ENCODE measurements around the gene RGPD4. TPM values are rescaled to one million over a fixed set of nuclear protein-coding genes. Genes with fewer than 3 reads are reported as not detected.
A peak's percentile ranks its signal among the peaks of the same experiment; 100 is the strongest.
"Not testable (repeated sequence)": the region's sequence is repeated elsewhere in the genome, so short reads cannot be mapped to it uniquely, and the experiment has no call there.

The RGPD4 gene
- total RNA-seq (2014; rRNA removed; shearing (Covaris generic)) = not detected in 2 replicates
- not detected in 2 replicates for polyA plus RNA-seq (2015; cell fraction: cytosol; rRNA removed)
- not detected in 2 replicates for polyA plus RNA-seq (2015; cell fraction: nucleus; rRNA removed)

DNA sequence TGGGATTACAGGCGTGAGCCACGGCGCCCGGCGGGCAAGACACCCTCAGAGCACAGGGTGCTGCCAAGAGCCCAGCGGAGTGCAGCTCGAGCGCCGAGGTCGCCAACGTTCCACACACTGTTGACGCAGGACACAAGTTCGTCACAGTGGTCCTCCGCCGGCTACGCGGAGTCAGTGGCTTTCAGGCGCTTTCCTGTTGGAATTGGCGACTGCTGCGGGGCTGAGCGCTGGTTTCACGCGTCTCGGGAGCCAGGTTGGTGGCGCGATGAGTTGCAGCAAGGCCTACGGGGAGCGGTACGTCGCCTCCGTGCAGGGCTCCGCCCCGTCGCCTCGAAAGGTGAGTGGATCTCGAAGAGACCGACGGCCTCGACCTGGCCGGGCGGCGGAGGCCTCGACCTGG is at the start of gene RGPD4:
RGPD4 (plus strand) TSS at position 144 of the 400 bp plus-strand sequence; CDS start at position 266, 122 bp downstream.
- not testable (repeated sequence) for DNase-seq (ENCODE audit: low read depth)

DNA sequence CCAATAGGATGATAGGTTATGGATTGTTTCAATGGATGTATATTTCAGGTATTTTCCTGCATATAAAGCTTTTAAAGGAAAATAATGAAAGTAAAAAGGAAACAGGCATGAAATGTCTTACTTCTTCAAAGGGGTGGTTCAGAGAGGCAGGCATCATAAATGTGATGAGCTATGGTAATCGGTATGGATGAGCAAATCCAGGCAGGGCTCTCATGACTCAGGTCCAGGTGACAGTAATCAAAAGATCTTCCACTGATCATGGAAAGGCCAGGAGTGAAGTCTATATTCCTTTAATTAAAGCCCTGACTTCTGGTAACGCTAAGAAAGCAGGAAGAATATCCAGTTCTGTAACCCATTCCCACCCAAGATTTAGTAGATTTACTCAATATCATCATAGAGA is 48.7 kb upstream of the RGPD4 start:
- no peak for DNase-seq (ENCODE audit: low read depth)

DNA sequence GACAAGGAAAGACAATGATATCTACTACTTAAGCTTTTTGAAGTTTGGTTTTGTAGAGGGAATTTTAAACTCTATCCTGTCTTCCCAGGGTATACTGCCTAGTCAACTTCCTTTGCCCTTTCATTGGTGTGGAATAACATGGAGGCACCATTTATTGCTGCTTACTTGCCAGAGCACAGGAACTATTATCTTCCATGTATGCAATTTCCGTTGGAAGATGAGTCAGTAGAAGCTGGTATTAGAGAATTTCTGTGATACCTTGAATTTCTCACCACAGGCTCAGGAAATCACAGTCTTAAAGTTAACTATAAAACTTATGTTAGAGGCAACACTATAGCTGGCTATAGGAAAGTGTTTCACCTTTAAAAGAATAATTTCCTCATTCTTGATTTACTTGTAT is 40.9 kb upstream of the RGPD4 start:
- DNase-seq (ENCODE audit: low read depth) = peak; percentile 67

DNA sequence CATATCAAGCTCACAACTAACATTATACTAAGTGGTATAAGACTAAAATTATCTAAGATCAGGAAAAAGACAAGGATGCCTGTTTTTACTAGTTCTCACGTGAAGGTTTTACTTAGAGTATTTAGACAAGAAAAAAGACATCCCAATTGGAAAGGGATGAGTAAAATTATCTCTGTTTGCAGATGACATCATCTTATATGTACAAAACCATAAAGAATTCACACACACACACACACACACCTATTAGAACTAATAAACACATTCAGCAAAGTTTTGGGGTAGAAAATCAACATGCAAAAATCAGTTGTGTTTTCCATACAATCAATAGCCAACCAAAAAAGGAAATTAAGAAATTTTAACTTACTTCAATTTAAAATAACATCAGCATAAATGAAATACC is 35.9 kb upstream of the RGPD4 start:
- DNase-seq (ENCODE audit: low read depth) = no peak

DNA sequence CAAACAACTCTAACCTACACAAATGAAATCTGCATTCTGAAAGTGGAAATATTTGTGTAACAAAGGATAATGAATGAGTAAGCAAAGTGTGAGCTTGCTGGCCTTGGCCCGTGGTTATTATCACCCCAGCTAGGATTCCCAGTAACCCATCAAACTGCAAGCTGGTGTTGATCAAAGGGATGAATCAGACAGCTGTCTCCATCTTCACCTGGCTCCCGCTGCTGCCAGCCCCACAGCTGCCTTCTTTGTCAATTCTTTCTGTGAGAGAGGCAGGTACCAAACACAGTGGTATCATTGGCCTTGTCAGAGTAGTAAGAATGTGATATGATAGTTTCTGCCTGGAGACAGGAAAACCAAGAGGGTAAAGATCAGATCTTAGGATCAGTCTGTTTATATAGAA is 25.2 kb upstream of the RGPD4 start:
- DNase-seq (ENCODE audit: low read depth) = no peak

DNA sequence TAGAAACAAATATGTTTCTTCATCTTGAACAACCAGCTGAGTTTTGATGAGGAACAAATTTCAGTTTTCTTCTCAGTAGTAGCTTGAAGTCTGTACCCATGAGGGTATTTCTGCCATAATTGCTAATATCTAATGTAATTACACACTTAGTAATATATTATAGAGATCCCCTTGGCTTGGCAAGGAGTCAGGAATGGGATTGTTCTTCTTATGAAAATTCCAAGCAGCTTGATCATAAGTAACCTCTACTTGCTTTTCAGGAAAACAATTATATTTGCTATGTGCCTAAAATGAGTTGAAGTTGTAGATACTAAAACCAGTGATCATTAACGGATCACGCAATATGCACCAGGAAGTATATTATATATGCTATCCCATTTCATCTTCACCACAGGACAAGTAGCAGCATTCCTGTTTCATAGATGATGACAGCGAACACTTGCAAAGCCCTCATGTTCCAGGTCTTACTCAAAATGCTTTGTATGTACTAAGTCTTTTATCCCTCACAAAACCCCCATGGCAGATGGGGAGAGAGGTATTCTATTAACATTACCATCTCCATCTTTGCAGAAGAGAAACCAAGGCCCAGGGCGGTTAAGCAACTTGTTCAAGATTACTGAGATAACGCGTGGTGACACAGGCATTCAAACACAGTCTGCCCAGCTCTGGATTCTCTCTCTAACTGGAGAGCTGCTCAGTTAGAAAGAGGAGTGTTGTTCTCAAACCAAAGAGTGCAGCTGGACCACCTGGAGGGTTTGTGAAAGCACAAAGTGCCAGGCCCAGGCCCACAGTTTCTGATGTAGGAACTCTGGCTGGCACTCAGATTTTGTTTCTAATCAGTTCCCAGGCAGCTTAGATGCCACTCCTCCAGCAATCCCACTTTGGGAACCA is 21.8 kb upstream of the RGPD4 start:
- no peak for DNase-seq (ENCODE audit: low read depth)

DNA sequence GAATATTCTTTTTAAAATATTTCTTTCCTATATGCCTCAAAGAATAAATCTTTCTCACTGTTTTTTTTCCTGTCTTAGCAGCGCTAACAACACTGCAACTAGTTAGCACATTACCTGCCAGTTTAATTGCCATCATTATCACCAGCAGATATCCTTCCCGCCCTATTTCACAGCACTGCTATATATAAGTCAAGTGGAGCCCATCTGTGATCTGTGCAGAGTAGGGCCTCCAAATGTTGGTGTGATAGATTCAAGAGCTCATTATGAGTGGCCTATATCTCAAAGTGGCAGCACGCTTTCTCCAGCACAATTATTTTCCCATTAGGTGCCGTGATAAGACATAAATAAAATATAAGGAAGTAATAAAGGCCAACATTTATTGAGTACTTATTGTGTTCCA is 19.8 kb upstream of the RGPD4 start:
- no peak for DNase-seq (ENCODE audit: low read depth)

DNA sequence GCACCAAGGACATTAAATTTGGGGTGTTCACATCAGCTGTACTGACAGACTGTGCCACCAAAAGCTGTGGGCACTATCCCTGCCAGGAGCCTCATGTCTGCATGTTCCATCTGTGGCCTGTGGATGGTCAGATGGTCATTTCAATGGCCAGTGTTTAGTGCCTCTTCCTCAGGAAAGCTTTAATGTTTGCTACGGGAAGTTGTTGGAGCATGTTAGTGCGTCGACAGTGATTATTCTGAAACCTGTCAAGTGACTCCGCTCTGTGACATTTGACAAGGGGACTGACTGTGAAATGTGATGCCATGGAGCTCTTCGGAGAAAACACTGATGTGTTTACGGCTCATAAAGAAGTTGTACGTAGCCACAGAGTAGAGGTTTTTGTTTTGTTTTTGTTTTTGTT is 18.7 kb upstream of the RGPD4 start:
- no peak for DNase-seq (ENCODE audit: low read depth)

DNA sequence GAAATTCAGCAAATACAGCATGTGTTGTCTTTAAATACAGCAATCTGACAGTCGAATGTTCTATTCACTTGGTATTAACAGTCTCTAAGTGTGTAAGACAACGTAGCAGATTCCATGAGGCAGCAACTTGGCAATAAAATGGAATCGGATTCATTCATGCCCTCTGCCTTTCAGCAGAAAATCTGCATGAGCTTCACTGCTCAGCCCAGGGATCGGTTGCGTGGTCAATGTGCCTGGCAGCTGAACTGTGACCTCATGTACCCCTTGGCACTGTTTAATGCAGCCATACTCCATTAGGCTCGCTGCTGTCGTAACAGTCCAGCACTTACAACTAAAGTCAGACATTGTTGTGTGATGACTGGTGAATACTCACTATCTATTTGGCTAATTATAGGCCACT is 17.7 kb upstream of the RGPD4 start:
- peak; percentile 2 for DNase-seq (ENCODE audit: low read depth)

DNA sequence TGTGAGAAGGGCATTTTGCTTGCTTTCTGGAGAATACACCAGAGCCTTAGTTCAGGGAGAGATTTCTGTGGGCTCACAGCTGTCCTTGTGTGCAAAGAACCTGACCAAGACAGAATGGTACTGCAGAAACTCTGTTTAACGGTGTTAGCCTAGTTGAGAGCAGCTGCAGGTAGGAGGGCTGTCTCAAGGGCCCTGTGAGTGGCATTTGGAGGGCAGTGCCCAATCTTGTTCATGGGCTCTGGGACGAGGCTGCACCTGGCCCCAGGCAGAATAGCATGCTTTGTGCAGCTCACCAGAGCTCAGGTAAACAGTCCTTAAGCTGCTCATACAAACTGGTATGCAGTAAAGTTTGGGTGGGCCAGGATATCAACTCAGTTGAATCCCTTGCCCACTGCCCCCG is 16.9 kb upstream of the RGPD4 start:
- no peak for DNase-seq (ENCODE audit: low read depth)

DNA sequence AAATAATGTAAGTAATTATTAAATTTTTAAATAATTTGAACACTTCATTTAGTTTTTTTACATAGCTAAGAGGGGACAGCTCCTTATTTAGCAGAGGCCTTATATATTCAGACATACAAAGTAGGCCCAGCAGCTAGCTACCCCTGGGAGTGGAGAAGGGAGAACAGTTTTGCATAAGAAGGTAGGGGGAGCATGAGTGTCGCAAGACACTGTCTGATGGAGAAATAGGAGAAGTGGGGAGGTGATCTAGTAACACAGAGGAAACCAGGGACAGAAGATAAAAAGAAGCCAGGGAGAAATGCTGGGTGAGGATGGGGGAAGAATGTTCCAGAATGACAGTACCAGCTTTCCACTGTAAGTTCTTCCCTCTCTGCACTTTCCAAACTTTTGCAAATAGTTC is 16.0 kb upstream of the RGPD4 start:
- DNase-seq (ENCODE audit: low read depth) = no peak

DNA sequence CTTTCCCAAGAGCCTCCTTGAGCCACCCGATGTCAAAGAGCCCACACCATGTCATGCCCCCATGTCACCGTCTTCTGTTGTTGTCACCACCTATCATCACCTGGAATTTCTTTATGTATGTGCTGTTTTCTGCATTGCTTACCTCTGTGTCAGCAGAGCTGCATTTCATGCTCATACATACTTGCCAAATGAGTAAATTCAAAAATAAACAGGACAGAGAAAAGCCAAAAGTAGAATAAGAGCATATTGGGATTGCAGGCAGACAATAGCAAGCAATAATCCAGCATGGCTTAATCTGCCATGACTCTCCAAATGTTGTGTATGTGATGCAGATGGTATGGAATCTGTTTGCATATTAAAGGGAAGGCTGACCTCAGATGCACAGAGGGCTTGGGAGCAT is 15.3 kb upstream of the RGPD4 start:
- DNase-seq (ENCODE audit: low read depth) = peak; percentile 7

DNA sequence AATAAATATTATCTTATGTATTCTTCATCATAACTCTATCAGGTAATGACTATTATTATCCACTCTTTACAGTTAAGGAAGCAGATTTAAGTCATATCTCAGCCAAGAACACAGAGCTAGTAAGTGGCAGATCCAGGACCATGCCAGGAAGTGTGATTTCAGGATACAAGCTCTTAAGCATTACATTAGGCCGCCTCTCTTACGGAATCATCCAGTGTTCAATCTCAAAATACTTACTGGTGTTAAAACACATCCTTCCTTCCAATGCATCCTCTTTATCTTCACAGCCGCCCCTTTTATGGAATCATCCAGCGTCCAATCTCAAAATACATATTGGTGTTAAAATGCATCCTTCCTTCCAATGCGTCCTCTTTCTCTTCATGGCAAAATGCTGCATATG is 14.7 kb upstream of the RGPD4 start:
- DNase-seq (ENCODE audit: low read depth) = no peak

DNA sequence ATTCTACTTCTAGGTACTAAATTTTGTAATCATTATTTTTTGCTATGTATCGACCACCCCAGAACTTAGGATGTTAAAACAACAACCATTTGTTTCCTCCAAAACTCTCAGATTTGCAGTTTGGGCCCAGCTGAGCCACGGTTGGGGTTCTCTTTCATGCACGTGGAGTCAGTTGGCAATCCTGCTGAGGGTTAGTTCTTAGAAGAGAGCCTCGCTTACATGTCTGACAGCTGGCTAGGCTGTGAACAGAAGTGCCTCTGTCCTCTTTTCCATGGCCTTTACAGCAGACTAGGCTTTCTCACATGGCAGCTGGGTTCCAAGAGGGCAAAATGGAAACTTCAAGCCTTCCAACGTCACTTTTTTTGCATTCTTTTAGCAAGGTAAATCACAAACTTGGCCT is 9.3 kb upstream of the RGPD4 start:
- DNase-seq (ENCODE audit: low read depth) = no peak

DNA sequence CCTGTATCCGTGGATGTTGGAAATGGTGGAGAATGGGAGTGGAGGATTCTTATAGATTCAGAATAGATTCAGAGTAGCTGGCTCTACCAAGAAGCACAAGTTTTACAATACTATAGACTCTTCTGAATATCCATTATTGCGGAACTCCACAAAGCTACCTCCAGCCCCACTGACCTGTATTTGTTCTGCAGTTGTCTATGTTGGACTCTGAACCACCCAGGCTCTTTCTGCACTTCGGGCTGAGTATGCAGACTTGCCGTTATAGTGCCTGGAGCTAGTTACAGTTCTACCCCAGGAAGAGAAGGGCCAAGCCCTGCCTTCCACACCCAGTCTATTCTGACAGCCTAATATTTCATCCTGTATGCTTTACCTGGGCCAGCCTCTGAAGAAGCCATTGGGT is 4.4 kb upstream of the RGPD4 start:
- no peak for DNase-seq (ENCODE audit: low read depth)

DNA sequence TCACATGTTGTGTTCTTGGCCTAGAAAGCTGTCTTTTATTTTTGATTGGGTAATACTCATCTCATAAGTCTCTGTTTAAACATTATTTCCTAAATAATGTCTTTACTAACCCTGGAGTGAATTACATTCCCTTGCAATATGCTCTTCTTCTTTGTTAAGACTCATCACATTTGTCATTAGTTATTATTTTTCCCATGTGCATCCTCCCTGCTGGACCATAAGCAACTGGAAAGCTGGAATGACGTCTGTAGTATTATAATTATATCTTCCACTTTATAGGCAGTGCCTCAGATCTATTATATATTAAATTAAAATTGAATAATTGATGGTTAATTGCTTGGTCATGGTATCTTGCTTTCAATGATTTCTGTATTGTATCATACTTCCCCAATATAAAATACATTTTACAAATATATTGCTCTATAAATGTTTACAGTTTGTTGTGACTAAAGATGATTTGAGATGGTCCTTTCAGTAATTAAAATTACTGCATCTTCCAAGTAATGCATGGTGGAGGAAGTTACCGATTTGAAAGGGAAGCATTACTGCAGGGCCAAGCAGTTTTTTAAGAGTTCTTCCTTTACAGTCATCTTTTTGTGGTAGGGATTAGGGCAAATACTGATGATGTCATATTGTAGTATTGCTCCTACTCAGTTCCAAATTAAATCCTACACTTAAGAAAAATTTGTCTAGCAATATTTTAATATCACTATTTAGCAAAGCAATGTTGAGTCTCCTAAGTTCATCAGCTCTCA is 2.1 kb upstream of the RGPD4 start:
- DNase-seq (ENCODE audit: low read depth) = no peak

DNA sequence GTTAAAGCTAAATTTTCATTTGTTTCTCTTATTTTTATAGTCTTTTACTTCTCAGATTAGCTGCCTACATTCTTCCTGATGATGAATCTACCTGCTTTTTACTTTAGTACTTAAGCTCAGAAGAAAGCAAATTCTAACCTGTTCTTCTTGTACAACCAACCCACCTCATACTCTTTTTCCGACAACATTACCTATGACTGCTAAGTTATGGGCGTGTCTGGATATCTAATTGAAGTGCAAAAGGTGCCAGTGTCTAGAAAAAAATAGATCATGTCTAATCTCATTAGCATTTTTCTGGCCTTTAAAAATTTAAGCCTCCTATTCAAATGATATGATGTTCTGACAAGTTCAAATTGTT is 1.5 kb upstream of the RGPD4 start:
- no peak for DNase-seq (ENCODE audit: low read depth)

DNA sequence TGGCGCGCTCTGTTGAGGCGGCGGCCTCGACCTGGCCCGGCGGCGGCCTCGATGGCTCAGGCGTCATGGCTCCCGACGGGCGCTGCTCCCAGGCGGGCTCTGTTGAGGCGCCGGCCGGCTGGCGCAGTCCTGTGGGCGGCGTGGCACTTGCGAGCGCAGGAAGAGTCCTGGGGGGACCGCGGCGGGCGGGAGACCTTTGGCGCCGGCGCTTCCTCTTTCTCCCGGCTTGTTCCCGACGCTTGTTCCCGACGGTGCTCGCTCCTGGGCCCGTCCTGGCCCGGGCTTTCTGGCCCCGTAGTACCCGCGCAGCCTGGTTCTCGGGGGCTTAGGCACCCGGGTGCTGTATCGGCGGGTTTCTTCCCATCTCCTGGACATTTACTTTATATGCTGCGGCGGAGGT is 2.8 kb downstream of the RGPD4 start:
- DNase-seq (ENCODE audit: low read depth) = not testable (repeated sequence)

DNA sequence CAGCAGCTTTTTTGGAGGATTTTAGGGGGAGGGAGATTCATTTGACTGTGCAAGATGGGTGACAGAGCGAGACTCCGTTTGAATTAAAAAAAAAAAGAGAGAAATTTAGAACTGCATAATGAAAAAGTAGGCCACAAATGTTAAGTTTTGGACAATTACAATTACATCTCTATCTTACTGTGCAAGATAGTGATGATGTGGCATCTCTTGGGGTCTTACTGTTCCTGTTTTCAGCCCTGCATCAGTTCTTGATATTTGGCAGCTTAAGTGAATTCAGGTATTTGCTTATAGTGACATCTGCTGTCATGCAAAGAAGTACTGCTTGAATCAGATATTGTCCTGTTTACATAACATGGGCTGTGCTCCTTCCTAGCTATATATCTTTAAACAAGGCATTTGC is 6.5 kb downstream of the RGPD4 start:
- not testable (repeated sequence) for DNase-seq (ENCODE audit: low read depth)

DNA sequence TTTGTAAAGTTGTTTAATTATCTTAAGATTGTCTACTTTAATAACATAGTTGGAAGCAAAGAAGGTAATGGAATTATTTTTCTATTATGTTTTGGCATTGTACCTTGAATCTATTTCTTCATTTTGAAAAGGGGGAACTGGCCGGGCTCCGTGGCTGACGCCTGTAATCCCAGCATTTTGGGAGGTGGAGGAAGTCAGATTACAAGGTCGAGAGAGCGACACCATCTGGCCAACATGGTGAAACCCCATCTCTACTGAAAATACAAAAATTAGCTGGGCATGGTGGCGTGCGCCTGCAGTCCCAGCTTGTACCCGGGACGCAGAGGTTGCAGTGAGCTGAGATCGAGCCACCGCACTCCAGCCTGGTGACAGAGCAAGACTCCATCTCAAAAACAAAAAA is 6.9 kb downstream of the RGPD4 start:
- not testable (repeated sequence) for DNase-seq (ENCODE audit: low read depth)

DNA sequence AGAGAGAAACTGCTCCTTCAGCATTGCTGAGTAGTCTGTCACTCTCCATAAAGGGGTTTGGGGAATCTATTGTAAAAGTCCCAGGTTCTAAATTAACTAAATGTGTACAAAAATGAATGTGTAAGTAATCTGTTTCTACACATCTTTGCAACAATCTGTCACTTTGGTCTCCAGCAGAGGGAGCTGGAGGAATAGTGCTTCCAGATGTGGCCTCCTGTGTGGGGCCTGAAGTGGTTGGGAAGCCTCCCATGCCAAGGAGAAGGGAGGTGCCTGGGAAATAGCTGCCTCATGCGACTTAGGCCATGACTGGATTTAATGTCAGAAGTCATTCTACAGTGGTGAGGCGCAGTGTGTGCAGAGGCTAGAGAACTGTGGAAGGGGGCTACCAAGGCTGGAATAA is 89.4 kb downstream of the RGPD4 start:
- not testable (repeated sequence) for DNase-seq (ENCODE audit: low read depth)

DNA sequence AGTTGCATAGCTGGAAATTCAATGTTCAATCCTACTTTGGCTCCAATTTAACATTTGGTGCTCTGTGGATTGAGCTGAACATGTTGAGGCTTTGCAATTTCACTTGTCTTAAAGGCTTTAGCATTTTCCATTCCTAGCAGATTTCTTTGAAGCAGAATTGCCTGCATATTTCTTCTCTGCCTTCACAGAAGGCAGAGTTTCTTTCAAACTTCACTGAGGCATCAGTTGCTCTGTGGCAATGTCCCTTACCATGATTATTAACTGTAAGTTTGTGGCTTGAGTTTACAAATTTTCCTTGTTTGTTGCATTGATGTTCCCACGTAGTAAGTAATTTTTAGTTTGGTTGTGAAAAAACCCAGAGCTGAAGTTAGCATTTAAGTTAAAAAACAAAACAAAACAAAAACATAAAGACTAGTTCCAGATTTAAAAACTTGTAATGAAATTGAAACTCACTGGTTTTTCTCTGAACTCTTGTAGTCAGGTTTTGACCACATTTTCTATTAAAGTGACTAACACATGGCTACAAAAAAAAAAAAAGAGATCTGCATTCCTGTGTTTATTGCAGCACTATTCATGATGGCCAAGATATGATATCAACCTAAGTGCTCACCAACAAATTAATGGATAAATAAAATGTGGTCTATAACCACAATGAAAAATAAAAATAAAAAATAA is 90.1 kb downstream of the RGPD4 start:
- DNase-seq (ENCODE audit: low read depth) = not testable (repeated sequence)
